SK-N-SH (cell line): ENCODE data around the gene LRRC49. TPM values are rescaled to one million over a fixed set of nuclear protein-coding genes. Genes with fewer than 3 reads are reported as not detected.

Experiments
- CTCF ChIA-PET: fragments of 300-600, 350-600 bp; formaldehyde crosslinking; extraction: SDS; loops from one replicate; lab custom pipeline; 2021; lab: Yijun Ruan, JAX
- POLR2A ChIA-PET: fragments of 350-600 bp; sonication (Branson Sonifier 250); formaldehyde crosslinking; extraction: SDS; loops from one replicate; lab custom pipeline; 2020; ENCODE audit warnings: antibody characterized with exemption, inconsistent platforms; lab: Yijun Ruan, JAX
- DNase-seq: peaks from one replicate; pipeline ENCODE4 v3.0.0; 2012
- H2AFZ ChIP-seq: fragments of 200-600 bp; sonication (generic); 2 replicates; pipeline ENCODE4 v1.8.1; 2016; ENCODE audit warnings: antibody characterized with exemption, mild to moderate bottlenecking, low read depth
- H3F3A ChIP-seq: fragments of 200-600 bp; sonication (generic); replicated peaks from 2 replicates; pipeline ENCODE3; 2016; ENCODE audit warnings: antibody characterized with exemption, mild to moderate bottlenecking; ENCODE audit not compliant: insufficient read depth
- H3K27ac ChIP-seq, 2 experiments: fragments of 200-500 bp in 1 of 2; fragments of 200-600 bp in 1 of 2; sonication (Bioruptor generic) in 1 of 2; sonication (generic), shearing (Covaris generic) in 1 of 2; 2 replicates each; pipeline versions ENCODE4 v1.5.1 to v1.6.1; 2014 to 2016; ENCODE audit warnings: low read depth in 2 of 2, inconsistent platforms in 1 of 2, low read length in 1 of 2, mild to moderate bottlenecking in 1 of 2, mixed read lengths in 1 of 2
- H3K27me3 ChIP-seq: fragments of 200-600 bp; sonication (generic), shearing (Covaris generic); 2 replicates; pipeline ENCODE4 v1.6.1; 2016; ENCODE audit warnings: mixed run types; ENCODE audit not compliant: insufficient read depth
- H3K36me3 ChIP-seq, 2 experiments: fragments of 200-500 bp in 1 of 2; fragments of 200-600 bp in 1 of 2; sonication (Bioruptor generic) in 1 of 2; sonication (generic) in 1 of 2; replicated peaks in 1 of 2; 2 replicates each; pipeline versions ENCODE3 to v1.5.1; 2014 to 2016; ENCODE audit warnings: low read length in 1 of 2, mild to moderate bottlenecking in 1 of 2; ENCODE audit not compliant: insufficient read depth in 2 of 2, control insufficient read depth in 1 of 2
- H3K4me1 ChIP-seq, 2 experiments: fragments of 200-500 bp in 1 of 2; fragments of 200-600 bp in 1 of 2; sonication (Bioruptor generic) in 1 of 2; sonication (generic), shearing (Covaris generic) in 1 of 2; 2 replicates each; pipeline versions ENCODE4 v1.5.1 to v1.6.1; 2014 to 2016; ENCODE audit warnings: low read depth in 1 of 2, low read length in 1 of 2, mixed run types in 1 of 2; ENCODE audit not compliant: insufficient read depth in 2 of 2, control insufficient read depth in 1 of 2
- H3K4me2 ChIP-seq: fragments of 200-600 bp; sonication (generic), shearing (Covaris generic); 2 replicates; pipeline ENCODE4 v1.6.1; 2017; ENCODE audit warnings: mixed run types
- H3K4me3 ChIP-seq, 2 experiments: fragments of 200-500 bp in 1 of 2; fragments of 200-600 bp in 1 of 2; sonication (Bioruptor generic) in 1 of 2; sonication (generic), shearing (Covaris generic) in 1 of 2; 2 replicates each; pipeline versions ENCODE4 v1.5.1 to v1.8.1; 2014 to 2016; ENCODE audit warnings: low read depth in 2 of 2, inconsistent platforms in 1 of 2, low read length in 1 of 2, mild to moderate bottlenecking in 1 of 2, mixed read lengths in 1 of 2, moderate library complexity in 1 of 2
- H3K79me2 ChIP-seq: fragments of 200-600 bp; sonication (generic); 2 replicates; pipeline ENCODE4 v1.8.1; 2017; ENCODE audit warnings: mild to moderate bottlenecking; ENCODE audit not compliant: insufficient read depth
- H3K9ac ChIP-seq: fragments of 200-600 bp; sonication (generic); 2 replicates; pipeline ENCODE4 v1.6.1; 2017; ENCODE audit warnings: mixed run types
- H3K9me2 ChIP-seq: fragments of 200-600 bp; sonication (generic); 2 replicates; pipeline ENCODE4 v1.6.1; 2017; ENCODE audit warnings: mixed run types
- H3K9me3 ChIP-seq: fragments of 200-600 bp; sonication (generic); 2 replicates; pipeline ENCODE4 v1.6.1; 2017; ENCODE audit warnings: mixed run types, mild to moderate bottlenecking, moderate library complexity
- H4K20me1 ChIP-seq: fragments of 200-600 bp; sonication (generic); 2 replicates; pipeline ENCODE4 v1.6.1; 2017; ENCODE audit warnings: mild to moderate bottlenecking, mixed run types; ENCODE audit not compliant: insufficient read depth
- EP300 ChIP-seq, 2 experiments: IDR thresholded peaks; 2 replicates each; pipeline versions ENCODE4 v1.4.0 to v1.6.1; 2012; ENCODE audit warnings: borderline replicate concordance in 1 of 2, low read depth in 1 of 2, low read length in 1 of 2
- FOXJ3 ChIP-seq: sonication (generic); formaldehyde crosslinking; IDR thresholded peaks from 2 replicates; pipeline ENCODE4 v1.5.1; 2020; ENCODE audit warnings: mild to moderate bottlenecking, missing genetic modification reagents
- FOXM1 ChIP-seq: IDR thresholded peaks from 2 replicates; pipeline ENCODE4 v1.4.0; 2012; ENCODE audit warnings: low read depth, mild to moderate bottlenecking
- MEF2A ChIP-seq: IDR thresholded peaks from 2 replicates; pipeline ENCODE4 v1.4.0; 2012; ENCODE audit warnings: low read depth, borderline replicate concordance
- MXI1 ChIP-seq: IDR thresholded peaks from 2 replicates; pipeline ENCODE4 v1.6.1; 2012; ENCODE audit warnings: mild to moderate bottlenecking, low read depth, low read length, improper control_type of control experiment
- NRF1 ChIP-seq: IDR thresholded peaks from 2 replicates; pipeline ENCODE4 v1.6.1; 2012; ENCODE audit warnings: low read depth, mild to moderate bottlenecking, low read length
- RAD21 ChIP-seq: IDR thresholded peaks from 2 replicates; pipeline ENCODE4 v1.6.1; 2012; ENCODE audit warnings: mild to moderate bottlenecking, low read length
- RFX5 ChIP-seq: IDR thresholded peaks from 2 replicates; pipeline ENCODE4 v1.6.1; 2012; ENCODE audit warnings: mild to moderate bottlenecking, improper control_type of control experiment, low read length
- RXRA ChIP-seq: IDR thresholded peaks from 2 replicates; pipeline ENCODE4 v1.4.0; 2012; ENCODE audit warnings: low read depth, mild to moderate bottlenecking, borderline replicate concordance
- TAF1 ChIP-seq: IDR thresholded peaks from 2 replicates; pipeline ENCODE4 v1.6.1; 2012; ENCODE audit warnings: low read depth, mild to moderate bottlenecking, low read length, moderate library complexity, borderline replicate concordance
- TCF12 ChIP-seq: IDR thresholded peaks from 2 replicates; pipeline ENCODE4 v1.4.0; 2012
- YY1 ChIP-seq: IDR thresholded peaks from 2 replicates; pipeline ENCODE4 v1.4.0; 2012; ENCODE audit warnings: low read depth, mild to moderate bottlenecking
- WGBS: methylation state at CpG from one replicate; pipeline ENCODE4 v1.1.6; 2017; ENCODE audit warnings: low lambda C conversion rate; 5-methylcytosine and 5-hydroxymethylcytosine counted together
- polyA plus RNA-seq, 3 experiments: library from polyadenylated mRNA; depleted of rRNA; stranded (reverse); fragments of >200 nt; gene quantifications; 2 replicates each; pipeline ENCODE4 v1.2.3, GENCODE V29; 2012
- TF ChIP-seq, protein P1 (sequence below): IDR thresholded peaks from 2 replicates; pipeline ENCODE4; 2012
- TF ChIP-seq, protein P2 (sequence below): fragments of 200-600 bp; sonication (generic); IDR thresholded peaks from 2 replicates; pipeline ENCODE4 v1.6.1; 2017; ENCODE audit warnings: antibody characterized with exemption, mild to moderate bottlenecking, moderate library complexity
- TF ChIP-seq, protein P3 (sequence below): IDR thresholded peaks from 2 replicates; pipeline ENCODE4 v1.4.0; 2012; ENCODE audit warnings: low read depth, borderline replicate concordance

LRRC49 gene
- polyA plus RNA-seq, 1 of the 3 experiments (the other 2 are of a cell fraction) = 7.2 TPM

DNA sequence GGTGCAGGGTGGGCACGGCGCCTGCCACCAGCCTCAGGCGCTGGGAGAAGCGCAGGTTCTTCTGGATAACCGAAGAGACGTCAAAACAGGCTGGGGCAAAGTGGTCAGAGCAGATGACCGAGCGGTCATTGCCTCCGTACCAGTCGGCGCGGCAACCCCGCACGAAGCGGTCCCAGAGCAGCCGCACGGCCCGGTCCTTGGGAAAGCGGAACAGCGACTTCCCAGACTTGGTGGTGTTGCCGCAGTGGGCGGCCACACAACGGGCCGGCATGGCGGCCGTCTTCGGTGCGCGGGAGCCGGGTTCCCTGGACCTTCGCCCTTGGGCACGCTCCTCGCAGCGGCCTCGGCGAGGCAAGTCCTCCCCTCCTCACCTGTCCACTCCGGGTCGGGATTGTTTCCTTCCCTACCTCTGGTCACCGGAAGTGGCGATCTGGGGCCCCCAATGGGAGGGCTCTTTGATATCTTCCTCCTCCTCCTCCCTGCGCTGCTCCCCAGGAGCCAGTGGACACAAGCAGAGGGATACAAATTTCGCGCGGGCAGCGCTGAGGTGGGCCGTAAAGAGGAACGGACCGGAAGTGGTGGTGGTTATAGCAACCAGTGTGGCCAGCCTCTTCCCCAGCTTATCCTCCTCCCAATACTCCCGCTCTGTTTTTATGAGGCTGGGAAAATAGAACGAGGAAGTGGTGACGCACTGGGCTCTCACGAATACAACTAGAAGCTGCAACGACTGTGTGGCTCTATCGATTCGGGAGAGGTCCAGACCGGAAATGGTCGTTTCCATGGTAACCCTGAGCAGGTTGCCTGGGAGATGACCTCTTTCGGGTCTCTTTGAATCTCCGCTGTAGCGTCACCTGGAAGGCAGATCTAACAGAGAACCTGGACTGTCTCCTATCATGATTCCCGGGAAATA, at the start of gene LRRC49, which contains the start of gene THAP10 (continued):
- TF ChIP-seq, protein P1, sequence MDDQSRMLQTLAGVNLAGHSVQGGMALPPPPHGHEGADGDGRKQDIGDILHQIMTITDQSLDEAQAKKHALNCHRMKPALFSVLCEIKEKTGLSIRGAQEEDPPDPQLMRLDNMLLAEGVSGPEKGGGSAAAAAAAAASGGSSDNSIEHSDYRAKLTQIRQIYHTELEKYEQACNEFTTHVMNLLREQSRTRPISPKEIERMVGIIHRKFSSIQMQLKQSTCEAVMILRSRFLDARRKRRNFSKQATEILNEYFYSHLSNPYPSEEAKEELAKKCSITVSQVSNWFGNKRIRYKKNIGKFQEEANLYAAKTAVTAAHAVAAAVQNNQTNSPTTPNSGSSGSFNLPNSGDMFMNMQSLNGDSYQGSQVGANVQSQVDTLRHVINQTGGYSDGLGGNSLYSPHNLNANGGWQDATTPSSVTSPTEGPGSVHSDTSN = no peak
- peak in 1 of 2 experiments; percentile 10; a peak in 1 of 4 replicates for TF ChIP-seq EP300 (IDR thresholded peaks at IDR 0.05; ENCODE audit: borderline replicate concordance in 1 of 2, low read depth in 1 of 2, low read length in 1 of 2)

DNA sequence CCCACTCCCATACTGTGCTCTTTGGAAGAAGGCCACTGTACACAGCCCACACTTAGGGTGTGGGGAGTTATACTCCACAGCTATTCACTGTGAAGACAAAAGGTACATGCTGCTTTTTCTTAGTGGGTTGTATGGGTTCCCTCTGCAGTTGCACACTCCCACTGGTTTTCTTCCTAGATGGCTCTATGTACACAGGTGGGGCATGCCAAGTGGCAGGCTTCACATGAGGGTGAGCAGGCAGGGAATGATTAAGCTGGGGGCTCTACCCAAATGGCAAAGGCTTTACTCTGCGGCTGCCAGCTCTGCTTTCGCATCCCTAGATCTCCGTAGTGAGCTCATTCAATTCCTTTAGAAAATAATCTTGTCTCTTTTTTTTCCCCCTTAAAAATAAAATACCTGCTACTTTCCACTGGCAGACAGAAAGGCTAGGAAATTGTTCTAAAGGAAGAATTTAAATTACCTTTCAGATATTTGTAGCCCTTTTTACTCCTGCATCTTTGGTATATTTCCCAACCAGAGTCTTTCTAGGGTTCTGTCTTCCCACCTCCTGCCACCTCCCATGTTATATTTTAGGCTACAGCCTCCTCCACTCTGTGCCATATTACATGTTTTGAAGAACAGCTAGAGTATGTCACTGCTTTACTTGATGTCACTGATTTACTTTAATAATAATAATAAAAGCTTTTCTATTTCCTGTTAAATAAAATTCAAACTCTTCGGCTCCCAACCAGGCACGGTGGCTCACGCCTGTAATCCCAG, 46.8 kb upstream of the LRRC49 start:
- DNase-seq = no peak
- no peak overlapping the region for H2AFZ ChIP-seq
- no peak for TF ChIP-seq TAF1
- TF ChIP-seq, protein P2, sequence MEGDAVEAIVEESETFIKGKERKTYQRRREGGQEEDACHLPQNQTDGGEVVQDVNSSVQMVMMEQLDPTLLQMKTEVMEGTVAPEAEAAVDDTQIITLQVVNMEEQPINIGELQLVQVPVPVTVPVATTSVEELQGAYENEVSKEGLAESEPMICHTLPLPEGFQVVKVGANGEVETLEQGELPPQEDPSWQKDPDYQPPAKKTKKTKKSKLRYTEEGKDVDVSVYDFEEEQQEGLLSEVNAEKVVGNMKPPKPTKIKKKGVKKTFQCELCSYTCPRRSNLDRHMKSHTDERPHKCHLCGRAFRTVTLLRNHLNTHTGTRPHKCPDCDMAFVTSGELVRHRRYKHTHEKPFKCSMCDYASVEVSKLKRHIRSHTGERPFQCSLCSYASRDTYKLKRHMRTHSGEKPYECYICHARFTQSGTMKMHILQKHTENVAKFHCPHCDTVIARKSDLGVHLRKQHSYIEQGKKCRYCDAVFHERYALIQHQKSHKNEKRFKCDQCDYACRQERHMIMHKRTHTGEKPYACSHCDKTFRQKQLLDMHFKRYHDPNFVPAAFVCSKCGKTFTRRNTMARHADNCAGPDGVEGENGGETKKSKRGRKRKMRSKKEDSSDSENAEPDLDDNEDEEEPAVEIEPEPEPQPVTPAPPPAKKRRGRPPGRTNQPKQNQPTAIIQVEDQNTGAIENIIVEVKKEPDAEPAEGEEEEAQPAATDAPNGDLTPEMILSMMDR = no peak
- no peak for TF ChIP-seq FOXJ3 (CRISPR knock-in tag)
- TF ChIP-seq YY1 = no peak
- TF ChIP-seq MXI1 = no peak
- no peak for TF ChIP-seq NRF1
- no peak for TF ChIP-seq EP300 (IDR thresholded peaks at IDR 0.05; ENCODE audit: borderline replicate concordance in 1 of 2, low read depth in 1 of 2, low read length in 1 of 2)
- no peak for TF ChIP-seq RXRA
- no peak for TF ChIP-seq MEF2A
- no peak for TF ChIP-seq RAD21
- TF ChIP-seq TCF12 = no peak
- no peak for TF ChIP-seq FOXM1
- TF ChIP-seq, protein P3, sequence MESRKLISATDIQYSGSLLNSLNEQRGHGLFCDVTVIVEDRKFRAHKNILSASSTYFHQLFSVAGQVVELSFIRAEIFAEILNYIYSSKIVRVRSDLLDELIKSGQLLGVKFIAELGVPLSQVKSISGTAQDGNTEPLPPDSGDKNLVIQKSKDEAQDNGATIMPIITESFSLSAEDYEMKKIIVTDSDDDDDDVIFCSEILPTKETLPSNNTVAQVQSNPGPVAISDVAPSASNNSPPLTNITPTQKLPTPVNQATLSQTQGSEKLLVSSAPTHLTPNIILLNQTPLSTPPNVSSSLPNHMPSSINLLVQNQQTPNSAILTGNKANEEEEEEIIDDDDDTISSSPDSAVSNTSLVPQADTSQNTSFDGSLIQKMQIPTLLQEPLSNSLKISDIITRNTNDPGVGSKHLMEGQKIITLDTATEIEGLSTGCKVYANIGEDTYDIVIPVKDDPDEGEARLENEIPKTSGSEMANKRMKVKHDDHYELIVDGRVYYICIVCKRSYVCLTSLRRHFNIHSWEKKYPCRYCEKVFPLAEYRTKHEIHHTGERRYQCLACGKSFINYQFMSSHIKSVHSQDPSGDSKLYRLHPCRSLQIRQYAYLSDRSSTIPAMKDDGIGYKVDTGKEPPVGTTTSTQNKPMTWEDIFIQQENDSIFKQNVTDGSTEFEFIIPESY = no peak
- no peak for TF ChIP-seq RFX5
- TF ChIP-seq, all 33 proteins: peak for 0
- Histone ChIP-seq H3K9me3 (no peaks in the 10 kb centered on the region), H3K9ac (no peak overlapping the region), H3K4me2 (no peak overlapping the region), H3K4me3 (no peak overlapping the region), H3K79me2 (peaks cover 93% of the 10 kb centered on the region), H4K20me1 (peaks cover 6% of the 10 kb centered on the region; the same call in 1 of the 2 replicates), H3K9me2 (no peaks in the 10 kb centered on the region), H3K4me1 (no peaks in the 10 kb centered on the region), H3K36me3 (peaks cover 12 to 41% of the 10 kb centered on the region in 2 experiments), H3K27ac (no peak overlapping the region), H3K27me3 (no peaks in the 10 kb centered on the region), H3F3A (peaks cover 9% of the 10 kb centered on the region)
- CTCF ChIA-PET = interaction anchor here (0.6 to 1.6 kb wide), 4 partner anchors 8 to 1375 kb away, joined by 3 to 5 read pairs (median 4); partner anchors contain the start of gene LARP6
- 95% methylated on average over 6 of the region's 6 CpGs for WGBS
- POLR2A ChIA-PET = no interaction called here
